ENCODE measurements around the gene MYO16. TPM values are rescaled to one million over a fixed set of nuclear protein-coding genes. Genes with fewer than 3 reads are reported as not detected.

The MYO16 gene
- total and polyA plus RNA-seq, 2 experiments from 2014 or later = 0.02 to 0.15 TPM

- Histone ChIP-seq H3K36me3 (no peaks in the 10 kb centered on the region), H3K27me3 (no peaks in the 10 kb centered on the region), H3K4me3 (no peak overlapping the region), H3K9me3 (ENCODE audit: low read depth) (no peaks in the 10 kb centered on the region), H3K4me1 (ENCODE audit: low read depth) (no peaks in the 10 kb centered on the region), H3K27ac (no peak overlapping the region)
- no peak for DNase-seq (ENCODE audit: low read depth in 1 of 2, low spot score in 1 of 2)
- TF ChIP-seq CTCF (IDR thresholded peaks at IDR 0.05; ENCODE audit: low read depth, low read length) = no peak
Observed at GRCh38 chr13:108676620-108677019, 47.2 kb downstream of the MYO16 start.

GRCh38 chr13:108677806-108678205 is 48.4 kb downstream of the MYO16 start:
- H3K4me1 ChIP-seq (ENCODE audit: low read depth) = no peaks in the 10 kb centered on the region
- no peak overlapping the region for H3K4me3 ChIP-seq
- TF ChIP-seq CTCF (IDR thresholded peaks at IDR 0.05; ENCODE audit: low read depth, low read length) = no peak
- DNase-seq (ENCODE audit: low read depth in 1 of 2, low spot score in 1 of 2) = no peak
- H3K27ac ChIP-seq = no peak overlapping the region
- no peaks in the 10 kb centered on the region for H3K27me3 ChIP-seq
- H3K36me3 ChIP-seq = no peaks in the 10 kb centered on the region
- no peaks in the 10 kb centered on the region for H3K9me3 ChIP-seq (ENCODE audit: low read depth)

- DNase-seq (ENCODE audit: low read depth in 1 of 2, low spot score in 1 of 2) = no peak
- Histone ChIP-seq H3K27me3 (no peaks in the 10 kb centered on the region), H3K27ac (no peak overlapping the region), H3K4me1 (ENCODE audit: low read depth) (no peaks in the 10 kb centered on the region), H3K36me3 (no peaks in the 10 kb centered on the region), H3K4me3 (no peak overlapping the region), H3K9me3 (ENCODE audit: low read depth) (no peaks in the 10 kb centered on the region)
- TF ChIP-seq CTCF (IDR thresholded peaks at IDR 0.05; ENCODE audit: low read depth, low read length) = no peak
Observed at GRCh38 chr13:108680011-108680410, 50.6 kb downstream of the MYO16 start.

- no peak for DNase-seq (ENCODE audit: low read depth in 1 of 2, low spot score in 1 of 2)
- H3K4me1 ChIP-seq (ENCODE audit: low read depth) = no peaks in the 10 kb centered on the region
- no peaks in the 10 kb centered on the region for H3K9me3 ChIP-seq (ENCODE audit: low read depth)
- H3K36me3 ChIP-seq = no peaks in the 10 kb centered on the region
- H3K27ac ChIP-seq = no peak overlapping the region
- no peak overlapping the region for H3K4me3 ChIP-seq
- TF ChIP-seq CTCF (IDR thresholded peaks at IDR 0.05; ENCODE audit: low read depth, low read length) = no peak
- H3K27me3 ChIP-seq = no peaks in the 10 kb centered on the region
Observed at GRCh38 chr13:108681986-108682575, 52.7 kb downstream of the MYO16 start.

- Histone ChIP-seq H3K27ac (no peak overlapping the region), H3K4me3 (no peak overlapping the region), H3K27me3 (no peaks in the 10 kb centered on the region), H3K4me1 (ENCODE audit: low read depth) (no peaks in the 10 kb centered on the region), H3K36me3 (no peaks in the 10 kb centered on the region), H3K9me3 (ENCODE audit: low read depth) (no peaks in the 10 kb centered on the region)
- no peak for TF ChIP-seq CTCF (IDR thresholded peaks at IDR 0.05; ENCODE audit: low read depth, low read length)
- DNase-seq (ENCODE audit: low read depth in 1 of 2, low spot score in 1 of 2) = no peak
Observed at GRCh38 chr13:108682714-108683113, 53.3 kb downstream of the MYO16 start.
